CD14-positive monocyte (primary cell): ENCODE data around the gene LRP8. TPM values are rescaled to one million over a fixed set of nuclear protein-coding genes. Genes with fewer than 3 reads are reported as not detected.
A peak's percentile ranks its signal among the peaks of the same experiment; 100 is the strongest.

Source experiments
- DNase-seq, 3 donors: peaks; one replicate each; pipeline ENCODE4 v3.0.0-alpha.2; 2011 to 2022
- H2AFZ ChIP-seq: 2 replicates; pipeline ENCODE4 v1.6.0; 2012; ENCODE audit warnings: mild to moderate bottlenecking, low read depth, low read length, inconsistent platforms; ENCODE audit not compliant: insufficient read depth, poor library complexity, severe bottlenecking
- H3K27ac ChIP-seq, 2 donors: 1 replicate in 1 of 2; 2 replicates in 1 of 2; pipeline ENCODE4 v1.5.1; 2012 to 2013; ENCODE audit warnings: low read length in 2 of 2, control low read depth in 1 of 2, inconsistent platforms in 1 of 2, low read depth in 1 of 2, mild to moderate bottlenecking in 1 of 2
- H3K27me3 ChIP-seq, 2 donors: one replicate each; pipeline versions ENCODE4 v1.6.0 to v1.6.1; 2011 to 2013; ENCODE audit warnings: low read length in 2 of 2; ENCODE audit not compliant: control insufficient read depth in 2 of 2, insufficient read depth in 2 of 2
- H3K36me3 ChIP-seq, 2 donors: replicated peaks in 1 of 2; 1 replicate in 1 of 2; 2 replicates in 1 of 2; pipeline versions ENCODE4 v1.5.1 to v1.6.1; 2012 to 2013; ENCODE audit warnings: low read length in 2 of 2, control low read depth in 1 of 2, inconsistent platforms in 1 of 2, mild to moderate bottlenecking in 1 of 2; ENCODE audit not compliant: insufficient read depth in 2 of 2, control insufficient read depth in 1 of 2
- H3K4me1 ChIP-seq, 2 donors: 1 replicate in 1 of 2; 2 replicates in 1 of 2; pipeline versions ENCODE4 v1.5.1 to v1.6.1; 2012 to 2013; ENCODE audit warnings: low read length in 2 of 2, control low read depth in 1 of 2, inconsistent platforms in 1 of 2, mild to moderate bottlenecking in 1 of 2, moderate library complexity in 1 of 2; ENCODE audit not compliant: insufficient read depth in 2 of 2, control insufficient read depth in 1 of 2
- H3K4me2 ChIP-seq: replicated peaks from 2 replicates; pipeline ENCODE3; 2012; ENCODE audit warnings: low read length, moderate library complexity, mild to moderate bottlenecking; ENCODE audit not compliant: poor library complexity, severe bottlenecking; ENCODE audit errors: extremely low read depth
- H3K4me3 ChIP-seq, 3 experiments: fragments of 200-600 bp in 1 of 3; sonication (generic) in 1 of 3; replicated peaks in 1 of 3; 1 replicate in 2 of 3; 2 replicates in 1 of 3; pipeline ENCODE4 v1.5.1; 2011 to 2013; ENCODE audit warnings: low read length in 3 of 3, mild to moderate bottlenecking in 3 of 3, control low read depth in 2 of 3, low read depth in 2 of 3, inconsistent platforms in 1 of 3, moderate library complexity in 1 of 3
- H3K79me2 ChIP-seq: 2 replicates; pipeline ENCODE4 v1.6.0; 2012; ENCODE audit warnings: mild to moderate bottlenecking, control low read depth, inconsistent platforms, low read length, moderate library complexity; ENCODE audit not compliant: insufficient read depth
- H3K9ac ChIP-seq: 2 replicates; pipeline ENCODE4 v1.6.0; 2017; ENCODE audit warnings: low read length, mild to moderate bottlenecking; ENCODE audit not compliant: insufficient read depth, poor library complexity, severe bottlenecking
- H3K9me3 ChIP-seq, 2 donors: replicated peaks in 1 of 2; 1 replicate in 1 of 2; 2 replicates in 1 of 2; pipeline versions ENCODE4 v1.5.1 to v1.6.1; 2012 to 2013; ENCODE audit warnings: low read length in 2 of 2, control low read depth in 1 of 2; ENCODE audit not compliant: control insufficient read depth in 1 of 2, insufficient read depth in 1 of 2
- H4K20me1 ChIP-seq: 2 replicates; pipeline ENCODE4 v1.6.0; 2012; ENCODE audit warnings: mild to moderate bottlenecking, low read length, control low read depth, moderate library complexity; ENCODE audit not compliant: insufficient read depth
- H3K27ac Mint-ChIP-seq, 7 donors: one replicate each; pipeline ENCODE4 v1.8.0; 2020; ENCODE audit warnings: mild to moderate bottlenecking in 7 of 7, mixed read lengths in 7 of 7, moderate library complexity in 6 of 7, inconsistent platforms in 2 of 7
- H3K27me3 Mint-ChIP-seq, 3 donors: one replicate each; pipeline ENCODE4 v1.8.0; 2021 to 2022; ENCODE audit warnings: low read depth in 3 of 3, mild to moderate bottlenecking in 3 of 3, mixed read lengths in 3 of 3, moderate library complexity in 3 of 3, inconsistent platforms in 1 of 3
- H3K36me3 Mint-ChIP-seq, 2 donors: one replicate each; pipeline ENCODE4 v1.8.0; 2020; ENCODE audit warnings: mixed read lengths in 2 of 2, inconsistent platforms in 1 of 2, mild to moderate bottlenecking in 1 of 2
- H3K4me1 Mint-ChIP-seq: one replicate; pipeline ENCODE4 v1.8.0; 2020; ENCODE audit warnings: mild to moderate bottlenecking, mixed read lengths
- H3K4me3 Mint-ChIP-seq, 2 donors: one replicate each; pipeline ENCODE4 v1.8.0; 2020; ENCODE audit warnings: mild to moderate bottlenecking in 2 of 2, mixed read lengths in 2 of 2, moderate library complexity in 1 of 2
- H3K9me3 Mint-ChIP-seq, 7 donors: one replicate each; pipeline ENCODE4 v1.8.0; 2020 to 2022; ENCODE audit warnings: mixed read lengths in 7 of 7, mild to moderate bottlenecking in 6 of 7, moderate library complexity in 6 of 7, inconsistent platforms in 2 of 7
- WGBS: methylation state at CpG from one replicate; pipeline ENCODE4 v1.1.5; 2013; ENCODE audit warnings: missing lambda C conversion rate; ENCODE audit not compliant: insufficient coverage; 5-methylcytosine and 5-hydroxymethylcytosine counted together
- intact Hi-C, 2 donors: fragments of 100-400 bp; cut with micrococcal nuclease; formaldehyde crosslinking; loops; one replicate each; pipeline versions ENCODE4 v1.15.0 to v1.15.1; 2023
- polyA plus RNA-seq, 3 donors: library from polyadenylated mRNA; depleted of rRNA in 1 of 3; unstranded in 2 of 3; stranded (reverse) in 1 of 3; fragments of 300-500 nt in 2 of 3; fragments of >200 nt in 1 of 3; fragmentation: Illumina TruSeq in 2 of 3; gene quantifications; 1 replicate in 2 of 3; 2 replicates in 1 of 3; pipeline ENCODE4 v1.2.3, GENCODE V29; 2012 to 2021
- TF ChIP-seq, protein P1 (sequence below): fragments of 200-600 bp; IDR thresholded peaks from one replicate; pipeline ENCODE4 v1.8.0; 2022; ENCODE audit warnings: antibody characterized with exemption, mild to moderate bottlenecking

LRP8 gene
- polyA plus RNA-seq, 3 donors, result 0.76 to 11.3 (median 0.95) TPM

DNA sequence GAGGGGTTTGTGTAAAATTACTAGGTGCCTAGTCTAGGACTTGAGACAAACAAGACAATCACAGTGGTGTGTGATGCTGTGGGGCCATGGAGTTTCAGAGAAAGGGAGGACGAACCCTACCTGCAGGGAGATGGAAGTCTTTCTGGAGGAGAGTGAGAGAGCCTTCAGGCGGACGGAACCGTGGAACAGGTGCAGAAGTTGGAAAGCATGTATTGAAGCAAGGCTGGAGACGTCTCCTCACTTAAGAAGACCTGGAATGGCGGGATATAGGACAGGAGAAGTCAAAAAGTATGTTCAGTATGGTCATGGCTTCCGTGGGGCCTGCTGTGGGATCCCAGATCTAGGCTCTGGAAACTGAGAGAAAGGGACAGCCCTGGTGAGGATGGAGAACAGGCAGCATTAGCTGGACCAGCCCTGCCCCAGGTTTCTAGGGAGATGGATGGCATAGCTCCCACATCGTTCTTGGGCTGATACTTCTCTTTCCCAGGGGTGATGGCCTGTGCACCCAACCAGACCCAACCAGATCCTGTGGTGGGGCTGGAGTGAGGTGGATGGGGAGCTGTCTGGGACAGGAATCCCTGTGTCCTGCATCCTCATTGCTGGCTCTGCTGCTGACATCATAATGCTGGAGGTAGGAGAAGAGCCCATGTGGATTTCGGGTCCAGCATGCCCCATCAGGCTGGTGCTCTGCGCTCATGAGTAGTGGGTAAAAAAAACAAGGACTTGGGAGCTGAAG, 15.0 kb upstream of the LRP8 start:
- WGBS, result 93% methylated on average over 7 of the region's 10 CpGs
- peaks cover 1 to 3% (median 3%) of the 10 kb centered on the region in 3 donors for H3K27me3 Mint-ChIP-seq
- intact Hi-C loops, result no loop called here
- no peak for DNase-seq
- Histone ChIP-seq H3K27ac (no peak overlapping the region), H3K4me2 (no peak overlapping the region), H4K20me1 (no peaks in the 10 kb centered on the region), H3K9ac (no peak overlapping the region), H2AFZ (no peak overlapping the region), H3K4me3 (no peak overlapping the region), H3K9me3 (no peaks in the 10 kb centered on the region), H3K27me3 (no peaks in the 10 kb centered on the region), H3K79me2 (no peaks in the 10 kb centered on the region), H3K36me3 (no peaks in the 10 kb centered on the region), H3K4me1 (no peaks in the 10 kb centered on the region)
- H3K4me1 Mint-ChIP-seq, result no peaks in the 10 kb centered on the region
- H3K36me3 Mint-ChIP-seq, result no peaks in the 10 kb centered on the region
- no peak overlapping the region for H3K4me3 Mint-ChIP-seq
- TF ChIP-seq, protein P1, sequence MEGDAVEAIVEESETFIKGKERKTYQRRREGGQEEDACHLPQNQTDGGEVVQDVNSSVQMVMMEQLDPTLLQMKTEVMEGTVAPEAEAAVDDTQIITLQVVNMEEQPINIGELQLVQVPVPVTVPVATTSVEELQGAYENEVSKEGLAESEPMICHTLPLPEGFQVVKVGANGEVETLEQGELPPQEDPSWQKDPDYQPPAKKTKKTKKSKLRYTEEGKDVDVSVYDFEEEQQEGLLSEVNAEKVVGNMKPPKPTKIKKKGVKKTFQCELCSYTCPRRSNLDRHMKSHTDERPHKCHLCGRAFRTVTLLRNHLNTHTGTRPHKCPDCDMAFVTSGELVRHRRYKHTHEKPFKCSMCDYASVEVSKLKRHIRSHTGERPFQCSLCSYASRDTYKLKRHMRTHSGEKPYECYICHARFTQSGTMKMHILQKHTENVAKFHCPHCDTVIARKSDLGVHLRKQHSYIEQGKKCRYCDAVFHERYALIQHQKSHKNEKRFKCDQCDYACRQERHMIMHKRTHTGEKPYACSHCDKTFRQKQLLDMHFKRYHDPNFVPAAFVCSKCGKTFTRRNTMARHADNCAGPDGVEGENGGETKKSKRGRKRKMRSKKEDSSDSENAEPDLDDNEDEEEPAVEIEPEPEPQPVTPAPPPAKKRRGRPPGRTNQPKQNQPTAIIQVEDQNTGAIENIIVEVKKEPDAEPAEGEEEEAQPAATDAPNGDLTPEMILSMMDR, result no peak
- peaks cover 0 to 5% (median 0%) of the 10 kb centered on the region in 7 donors for H3K9me3 Mint-ChIP-seq
- H3K27ac Mint-ChIP-seq, result peak overlapping the region in 1 of 7 donors; percentile 6

DNA sequence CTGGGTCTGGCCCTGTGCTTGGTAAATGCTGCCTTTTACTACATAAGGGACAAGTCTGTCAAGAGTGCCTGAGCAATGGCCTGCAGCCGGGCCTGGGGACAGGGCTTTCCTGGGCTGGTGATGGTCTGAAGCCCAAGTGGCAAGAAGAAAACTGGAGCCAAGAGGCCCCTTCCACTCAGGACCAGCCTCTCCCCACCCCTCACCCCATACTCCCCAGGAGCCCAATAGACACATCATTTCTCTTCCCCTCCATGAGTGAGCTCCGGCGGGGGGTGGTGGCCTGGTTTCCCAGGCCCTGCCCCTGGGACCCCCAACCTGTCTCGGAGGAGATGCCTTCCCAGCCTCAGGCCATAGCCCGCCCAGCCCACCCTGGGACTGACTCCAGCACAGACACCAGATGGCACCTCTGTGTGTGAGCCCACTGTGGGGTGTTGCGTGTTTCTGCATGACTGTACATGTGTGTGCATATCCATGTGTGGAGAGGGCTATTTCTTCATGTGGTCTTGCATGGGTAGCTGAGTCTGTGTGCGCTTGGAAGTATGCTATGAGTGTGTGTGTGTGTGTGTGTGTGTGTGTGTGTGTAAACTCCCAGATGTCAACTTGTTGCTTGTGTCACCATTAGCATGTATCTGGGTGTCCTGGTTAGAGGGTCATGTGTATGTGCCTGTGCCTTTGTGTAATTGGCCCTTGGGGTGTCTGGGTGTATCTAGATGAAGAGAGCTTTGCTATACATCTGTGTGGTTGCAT, 14.3 kb upstream of the LRP8 start:
- Histone ChIP-seq H3K27ac (no peak overlapping the region), H3K36me3 (no peaks in the 10 kb centered on the region), H3K4me1 (no peaks in the 10 kb centered on the region), H3K79me2 (no peaks in the 10 kb centered on the region), H2AFZ (no peak overlapping the region), H3K27me3 (no peaks in the 10 kb centered on the region), H3K9me3 (no peaks in the 10 kb centered on the region), H3K4me2 (no peak overlapping the region), H3K4me3 (no peak overlapping the region), H4K20me1 (no peaks in the 10 kb centered on the region), H3K9ac (no peak overlapping the region)
- 97% methylated on average over 7 of the region's 7 CpGs for WGBS
- intact Hi-C loops, result no loop called here
- H3K36me3 Mint-ChIP-seq, result no peaks in the 10 kb centered on the region
- TF ChIP-seq, protein P1, result no peak
- no peak for DNase-seq
- H3K27me3 Mint-ChIP-seq, result peaks cover 1 to 4% (median 3%) of the 10 kb centered on the region in 3 donors
- H3K9me3 Mint-ChIP-seq, result peaks cover 0 to 5% (median 0%) of the 10 kb centered on the region in 7 donors
- H3K4me3 Mint-ChIP-seq, result no peak overlapping the region
- peak overlapping the region in 1 of 7 donors; percentile 6 for H3K27ac Mint-ChIP-seq
- H3K4me1 Mint-ChIP-seq, result no peaks in the 10 kb centered on the region
